ENCODE measurements around the gene PRKCE. TPM values are rescaled to one million over a fixed set of nuclear protein-coding genes. Genes with fewer than 3 reads are reported as not detected.
A peak's percentile ranks its signal among the peaks of the same experiment; 100 is the strongest.

PRKCE gene
- total RNA-seq, 2 experiments from 2014 or later = 17.0 to 42.1 TPM

GRCh38 chr2:45643095-45643494 lies 8.4 kb upstream of the PRKCE start:
- BruUV-seq (replicated peaks) = no TSS peak
- ChIA-PET POLR2A (interaction anchor here (0.6 to 0.7 kb wide), 2 partner anchors 54 to 59 kb away, joined by 3 read pairs; no protein-coding TSS in a partner anchor), CTCF (ENCODE audit: unreplicated experiment) (no interaction called here)
- no peak for DNase-seq (ENCODE audit: low spot score)
- Histone ChIP-seq H3K4me3 (ENCODE audit: low read depth, low read length, poor library complexity, severe bottlenecking) (peak overlapping the region; percentile 62), H3K27ac (ENCODE audit: low read depth, low read length, poor library complexity, severe bottlenecking) (no peak overlapping the region), H3K9me2 (ENCODE audit: insufficient read depth, low read length) (no peaks in the 10 kb centered on the region), H4K20me1 (ENCODE audit: insufficient read depth, low read length) (no peaks in the 10 kb centered on the region), H2AFZ (ENCODE audit: low read length) (peak overlapping the region; percentile 58), H3K79me2 (ENCODE audit: insufficient read depth, low read depth, low read length) (no peaks in the 10 kb centered on the region), H3K36me3 (ENCODE audit: insufficient read depth, low read length) (no peaks in the 10 kb centered on the region), H3K4me1 (ENCODE audit: insufficient read depth, low read length, poor library complexity, severe bottlenecking) (peaks cover 3% of the 10 kb centered on the region), H3K4me2 (ENCODE audit: low read length) (peak overlapping the region; percentile 76), H3K9me3 (ENCODE audit: low read length) (no peaks in the 10 kb centered on the region)
- no peak for TF ChIP-seq CTCF (conservative IDR thresholded peaks at IDR 0.05; ENCODE audit: low read length)
- TF ChIP-seq EZH2phosphoT487 (IDR thresholded peaks at IDR 0.05; ENCODE audit: borderline replicate concordance, low read depth, low read length) = no peak
- intact Hi-C loops (cut with micrococcal nuclease; ENCODE audit: unreplicated experiment) = loop anchor here (1.0 to 10.0 kb wide), 7 partner anchors 135 to 818 kb away; no protein-coding TSS in a partner anchor

- TF ChIP-seq CTCF (conservative IDR thresholded peaks at IDR 0.05; ENCODE audit: low read length) = peak; percentile 92
- no peak for TF ChIP-seq EZH2phosphoT487 (IDR thresholded peaks at IDR 0.05; ENCODE audit: borderline replicate concordance, low read depth, low read length)
- CTCF ChIA-PET (ENCODE audit: unreplicated experiment) = no interaction called here
- Histone ChIP-seq H3K4me2 (ENCODE audit: low read length) (peak overlapping the region; percentile 76), H3K79me2 (ENCODE audit: insufficient read depth, low read depth, low read length) (no peaks in the 10 kb centered on the region), H3K9me3 (ENCODE audit: low read length) (no peaks in the 10 kb centered on the region), H3K4me1 (ENCODE audit: insufficient read depth, low read length, poor library complexity, severe bottlenecking) (peaks cover 3% of the 10 kb centered on the region), H3K36me3 (ENCODE audit: insufficient read depth, low read length) (no peaks in the 10 kb centered on the region), H2AFZ (ENCODE audit: low read length) (peak overlapping the region; percentile 58), H3K4me3 (ENCODE audit: low read depth, low read length, poor library complexity, severe bottlenecking) (peak overlapping the region; percentile 62), H3K27ac (ENCODE audit: low read depth, low read length, poor library complexity, severe bottlenecking) (no peak overlapping the region), H4K20me1 (ENCODE audit: insufficient read depth, low read length) (no peaks in the 10 kb centered on the region), H3K9me2 (ENCODE audit: insufficient read depth, low read length) (no peaks in the 10 kb centered on the region)
- BruUV-seq (replicated peaks) = no TSS peak
- intact Hi-C loops (cut with micrococcal nuclease; ENCODE audit: unreplicated experiment) = loop anchor here (1.0 to 10.0 kb wide), 7 partner anchors 134 to 817 kb away; no protein-coding TSS in a partner anchor
- POLR2A ChIA-PET = interaction anchor here (0.6 to 0.7 kb wide), 3 partner anchors 54 to 940 kb away, joined by 3 read pairs; no protein-coding TSS in a partner anchor
- DNase-seq (ENCODE audit: low spot score) = peak; percentile 70
Observed at GRCh38 chr2:45643543-45644542, 7.6 kb upstream of the PRKCE start.

All from OCI-LY7 (cell line).